Measurements from ENCODE around the gene HPN. TPM values are rescaled to one million over a fixed set of nuclear protein-coding genes. Genes with fewer than 3 reads are reported as not detected.

The HPN gene
- total and polyA plus RNA-seq, 2 donors (not counting 3 experiments of a cell fraction or from before 2014, with no cell fraction given): 0.10 TPM; not detected in 1

DNA sequence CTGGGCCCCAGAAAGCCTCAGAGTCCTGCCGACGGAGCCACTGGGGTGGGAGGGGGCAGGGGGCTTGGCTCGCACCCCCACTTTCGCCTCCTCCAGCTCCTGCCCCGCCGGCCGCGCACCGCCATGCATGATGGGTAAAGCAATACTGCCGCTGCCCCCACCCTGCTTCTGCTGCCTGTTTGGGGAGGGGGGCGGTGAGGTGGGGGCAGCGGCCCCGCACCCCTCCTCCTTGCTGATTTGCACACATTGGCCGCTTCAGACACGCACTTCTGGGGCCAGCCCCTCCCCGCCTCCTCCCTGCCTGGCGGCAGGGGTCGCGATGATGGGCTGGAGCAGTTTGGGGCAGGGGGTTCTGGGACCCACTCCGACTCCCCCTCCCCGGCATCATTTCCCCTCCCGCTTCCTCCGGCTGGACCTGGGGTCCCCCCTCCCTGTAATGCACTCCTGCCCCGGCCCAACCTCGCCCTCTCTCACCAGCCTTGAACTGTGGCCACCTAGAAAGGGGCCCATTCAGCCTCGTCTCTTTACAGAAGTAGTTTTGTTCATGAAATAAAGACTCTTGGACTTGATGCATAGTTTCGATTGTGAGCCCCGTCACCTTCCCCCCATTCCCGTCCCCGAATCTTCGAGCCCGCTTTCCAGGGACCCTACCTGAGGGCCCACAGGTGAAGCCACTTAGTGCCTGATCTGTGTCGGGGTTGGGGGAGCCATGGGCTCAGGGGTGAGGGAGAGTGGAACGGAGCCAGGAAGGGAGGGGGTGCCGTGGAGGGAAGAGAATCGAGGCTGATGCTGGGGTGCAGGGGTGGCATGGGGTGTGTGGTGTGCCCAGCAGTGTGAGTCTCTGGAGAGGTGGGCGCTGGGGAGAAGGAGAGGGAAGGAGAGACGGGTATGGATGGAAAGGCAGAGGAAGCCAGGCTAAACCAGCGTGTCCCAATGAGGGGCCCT is 1.4 kb upstream of the HPN start:
- CTCF ChIA-PET: no interaction called here
- H3K79me2 ChIP-seq (ENCODE audit: control insufficient read depth, insufficient read depth, low read length): no peaks in the 10 kb centered on the region
- H3K9me1 ChIP-seq (replicated peaks; ENCODE audit: control insufficient read depth, extremely low read depth, insufficient read depth, low read length): no peaks in the 10 kb centered on the region
- dilution Hi-C loops (cut with MboI; ENCODE audit: extremely low pct_ligation_motif_present, low sequenced_read_pairs) (no loop called here), intact Hi-C loops (cut with micrococcal nuclease) (loop anchor here (10.0 kb wide), 1 partner anchor 225 kb away; the partner anchor contains the start of gene USF2)
- FAIRE-seq: no peak
- H3K4me2 ChIP-seq (ENCODE audit: insufficient read depth, low read length): no peak overlapping the region
- no peak overlapping the region for H3K9ac ChIP-seq (replicated peaks; ENCODE audit: extremely low read depth, insufficient read depth, low read length)
- no peaks in the 10 kb centered on the region for H3K27me3 ChIP-seq (ENCODE audit: control insufficient read depth in 2 of 2, insufficient read depth in 2 of 2, low read length in 2 of 2)
- no TSS peak for BruUV-seq (replicated peaks)
- H3K4me1 ChIP-seq (ENCODE audit: control insufficient read depth, extremely low read depth, insufficient read depth, low read length): peaks cover 25% of the 10 kb centered on the region
- TF ChIP-seq POLR2AphosphoS5 (IDR thresholded peaks at IDR 0.05; ENCODE audit: insufficient read depth, low read depth, low read length) (no peak), CTCF (IDR thresholded peaks at IDR 0.05; ENCODE audit: extremely low read depth in 1 of 2, insufficient read depth in 1 of 2, low read depth in 1 of 2, low read length in 2 of 2) (no peak), FOS (IDR thresholded peaks at IDR 0.05; ENCODE audit: borderline replicate concordance, insufficient read depth, low read length) (no peak), EZH2 (IDR thresholded peaks at IDR 0.05; ENCODE audit: borderline replicate concordance, low read depth, low read length, severe bottlenecking) (no peak), POLR2A (IDR thresholded peaks at IDR 0.05; ENCODE audit: low read depth, low read length) (no peak), JUN (IDR thresholded peaks at IDR 0.05; ENCODE audit: borderline replicate concordance, insufficient read depth, insufficient read length, low read depth) (no peak), GATA2 (IDR thresholded peaks at IDR 0.05; ENCODE audit: insufficient read depth, insufficient read length, low read depth, low read length) (no peak)
- TF ChIP-seq, protein P1, sequence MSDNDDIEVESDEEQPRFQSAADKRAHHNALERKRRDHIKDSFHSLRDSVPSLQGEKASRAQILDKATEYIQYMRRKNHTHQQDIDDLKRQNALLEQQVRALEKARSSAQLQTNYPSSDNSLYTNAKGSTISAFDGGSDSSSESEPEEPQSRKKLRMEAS (IDR thresholded peaks at IDR 0.05; ENCODE audit: insufficient read depth, insufficient read length): no peak
- no peak overlapping the region for H3K27ac ChIP-seq (ENCODE audit: insufficient read depth, low read depth, low read length)
- DNase-seq (ENCODE audit: low read depth, low spot score): no peak
- no peak overlapping the region for H2AFZ ChIP-seq (ENCODE audit: low read depth, low read length)
- no peaks in the 10 kb centered on the region for H3K36me3 ChIP-seq (ENCODE audit: control insufficient read depth in 2 of 2, extremely low read depth in 1 of 2, insufficient read depth in 2 of 2, low read length in 2 of 2)
- H3K9me3 ChIP-seq (replicated peaks; ENCODE audit: control insufficient read depth, insufficient read depth, low read length): no peaks in the 10 kb centered on the region
- POLR2A ChIA-PET: no interaction called here
- H4K20me1 ChIP-seq (replicated peaks; ENCODE audit: control insufficient read depth, extremely low read depth, insufficient read depth, low read length): no peaks in the 10 kb centered on the region
- H3K4me3 ChIP-seq (replicated peaks in 1 of 3; ENCODE audit: insufficient read depth in 1 of 3, low read depth in 1 of 3, low read length in 3 of 3): no peak overlapping the region
